Measurements from ENCODE around the gene ADAMTS17. TPM values are rescaled to one million over a fixed set of nuclear protein-coding genes. Genes with fewer than 3 reads are reported as not detected.

Gene ADAMTS17
- total RNA-seq, 1 experiment from 2014 or later = 1.6 TPM

- Histone ChIP-seq H3K27me3 (ENCODE audit: control insufficient read depth, insufficient read depth, low read length) (no peaks in the 10 kb centered on the region; the same call in 1 of the 2 replicates), H3K9me3 (ENCODE audit: control insufficient read depth, insufficient read depth, low read depth, low read length) (no peaks in the 10 kb centered on the region), H3K4me3 (ENCODE audit: low read depth in 2 of 2, low read length in 2 of 2) (no peak overlapping the region), H3K27ac (ENCODE audit: low read length) (no peak overlapping the region), H3K4me1 (ENCODE audit: control insufficient read depth, insufficient read depth, low read length) (no peaks in the 10 kb centered on the region), H3K36me3 (ENCODE audit: control insufficient read depth, insufficient read depth, low read length) (no peaks in the 10 kb centered on the region)
- ATAC-seq (no peak), DNase-seq (ENCODE audit: low read depth, low spot score) (no peak)
- in situ Hi-C loops (cut with HindIII; ENCODE audit: low pct_unique_long_range_greater_than_20kb, low sequenced_read_pairs) (no loop called here), intact Hi-C loops (cut with micrococcal nuclease; ENCODE audit: unreplicated experiment) (no loop called here)
- ChIA-PET CTCF (no interaction called here), POLR2A (no interaction called here)
- TF ChIP-seq SIN3A (IDR thresholded peaks at IDR 0.05; ENCODE audit: borderline replicate concordance, insufficient read depth, low read depth, low read length) (no peak), CTCF (IDR thresholded peaks at IDR 0.05) (no peak), POLR2AphosphoS5 (IDR thresholded peaks at IDR 0.05; ENCODE audit: low read depth, low read length) (no peak), TCF7L2 (IDR thresholded peaks at IDR 0.05; ENCODE audit: low read depth, low read length) (no peak)
- TF ChIP-seq, protein P1, sequence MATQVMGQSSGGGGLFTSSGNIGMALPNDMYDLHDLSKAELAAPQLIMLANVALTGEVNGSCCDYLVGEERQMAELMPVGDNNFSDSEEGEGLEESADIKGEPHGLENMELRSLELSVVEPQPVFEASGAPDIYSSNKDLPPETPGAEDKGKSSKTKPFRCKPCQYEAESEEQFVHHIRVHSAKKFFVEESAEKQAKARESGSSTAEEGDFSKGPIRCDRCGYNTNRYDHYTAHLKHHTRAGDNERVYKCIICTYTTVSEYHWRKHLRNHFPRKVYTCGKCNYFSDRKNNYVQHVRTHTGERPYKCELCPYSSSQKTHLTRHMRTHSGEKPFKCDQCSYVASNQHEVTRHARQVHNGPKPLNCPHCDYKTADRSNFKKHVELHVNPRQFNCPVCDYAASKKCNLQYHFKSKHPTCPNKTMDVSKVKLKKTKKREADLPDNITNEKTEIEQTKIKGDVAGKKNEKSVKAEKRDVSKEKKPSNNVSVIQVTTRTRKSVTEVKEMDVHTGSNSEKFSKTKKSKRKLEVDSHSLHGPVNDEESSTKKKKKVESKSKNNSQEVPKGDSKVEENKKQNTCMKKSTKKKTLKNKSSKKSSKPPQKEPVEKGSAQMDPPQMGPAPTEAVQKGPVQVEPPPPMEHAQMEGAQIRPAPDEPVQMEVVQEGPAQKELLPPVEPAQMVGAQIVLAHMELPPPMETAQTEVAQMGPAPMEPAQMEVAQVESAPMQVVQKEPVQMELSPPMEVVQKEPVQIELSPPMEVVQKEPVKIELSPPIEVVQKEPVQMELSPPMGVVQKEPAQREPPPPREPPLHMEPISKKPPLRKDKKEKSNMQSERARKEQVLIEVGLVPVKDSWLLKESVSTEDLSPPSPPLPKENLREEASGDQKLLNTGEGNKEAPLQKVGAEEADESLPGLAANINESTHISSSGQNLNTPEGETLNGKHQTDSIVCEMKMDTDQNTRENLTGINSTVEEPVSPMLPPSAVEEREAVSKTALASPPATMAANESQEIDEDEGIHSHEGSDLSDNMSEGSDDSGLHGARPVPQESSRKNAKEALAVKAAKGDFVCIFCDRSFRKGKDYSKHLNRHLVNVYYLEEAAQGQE (IDR thresholded peaks at IDR 0.05; ENCODE audit: insufficient read depth in 1 of 2, low read depth in 2 of 2, low read length in 1 of 2) = no peak
- no TSS peak for BruUV-seq (replicated peaks)
These were observed 180.8 kb downstream of the ADAMTS17 start for GRCh38 chr15:100160953-100161352.

DNA sequence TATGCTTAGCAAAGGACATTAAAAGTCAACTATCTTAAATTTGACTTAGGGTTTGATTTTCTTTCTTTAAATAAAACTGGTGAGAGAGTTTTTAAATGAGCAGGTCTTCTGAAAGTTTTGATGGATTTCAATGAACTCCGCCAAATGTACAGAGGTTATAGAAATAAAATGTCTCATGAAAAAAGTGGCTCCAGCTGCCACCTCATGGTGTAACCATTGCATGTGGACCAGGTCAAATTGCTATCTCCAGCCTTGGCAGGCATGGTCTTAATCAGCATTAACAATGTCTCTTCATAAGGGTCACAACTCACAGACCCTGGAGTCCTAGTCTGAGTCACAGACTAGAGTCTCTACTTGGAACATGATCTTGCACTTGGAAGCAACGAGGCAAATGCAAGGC, 182.3 kb downstream of the ADAMTS17 start:
- Histone ChIP-seq H3K9me3 (ENCODE audit: control insufficient read depth, insufficient read depth, low read depth, low read length) (no peaks in the 10 kb centered on the region), H3K4me3 (ENCODE audit: low read depth in 2 of 2, low read length in 2 of 2) (no peak overlapping the region), H3K27me3 (ENCODE audit: control insufficient read depth, insufficient read depth, low read length) (no peaks in the 10 kb centered on the region), H3K4me1 (ENCODE audit: control insufficient read depth, insufficient read depth, low read length) (no peaks in the 10 kb centered on the region), H3K36me3 (ENCODE audit: control insufficient read depth, insufficient read depth, low read length) (no peaks in the 10 kb centered on the region), H3K27ac (ENCODE audit: low read length) (no peak overlapping the region)
- no peak for DNase-seq (ENCODE audit: low read depth, low spot score)
- ChIA-PET POLR2A (no interaction called here), CTCF (no interaction called here)
- ATAC-seq = no peak
- no TSS peak for BruUV-seq (replicated peaks)
- in situ Hi-C loops (cut with HindIII; ENCODE audit: low pct_unique_long_range_greater_than_20kb, low sequenced_read_pairs) (no loop called here), intact Hi-C loops (cut with micrococcal nuclease; ENCODE audit: unreplicated experiment) (no loop called here)
- TF ChIP-seq TCF7L2 (IDR thresholded peaks at IDR 0.05; ENCODE audit: low read depth, low read length) = no peak
- no peak for TF ChIP-seq CTCF (IDR thresholded peaks at IDR 0.05)
- TF ChIP-seq, protein P1 (IDR thresholded peaks at IDR 0.05; ENCODE audit: insufficient read depth in 1 of 2, low read depth in 2 of 2, low read length in 1 of 2) = no peak
- no peak for TF ChIP-seq SIN3A (IDR thresholded peaks at IDR 0.05; ENCODE audit: borderline replicate concordance, insufficient read depth, low read depth, low read length)
- TF ChIP-seq POLR2AphosphoS5 (IDR thresholded peaks at IDR 0.05; ENCODE audit: low read depth, low read length) = no peak
